ENCODE measurements around the gene RPL21. TPM values are rescaled to one million over a fixed set of nuclear protein-coding genes. Genes with fewer than 3 reads are reported as not detected.
A peak's percentile ranks its signal among the peaks of the same experiment; 100 is the strongest.
"Not testable (repeated sequence)": the region's sequence is repeated elsewhere in the genome, so short reads cannot be mapped to it uniquely, and the experiment has no call there.

Gene RPL21
- 570 TPM for total RNA-seq

DNA sequence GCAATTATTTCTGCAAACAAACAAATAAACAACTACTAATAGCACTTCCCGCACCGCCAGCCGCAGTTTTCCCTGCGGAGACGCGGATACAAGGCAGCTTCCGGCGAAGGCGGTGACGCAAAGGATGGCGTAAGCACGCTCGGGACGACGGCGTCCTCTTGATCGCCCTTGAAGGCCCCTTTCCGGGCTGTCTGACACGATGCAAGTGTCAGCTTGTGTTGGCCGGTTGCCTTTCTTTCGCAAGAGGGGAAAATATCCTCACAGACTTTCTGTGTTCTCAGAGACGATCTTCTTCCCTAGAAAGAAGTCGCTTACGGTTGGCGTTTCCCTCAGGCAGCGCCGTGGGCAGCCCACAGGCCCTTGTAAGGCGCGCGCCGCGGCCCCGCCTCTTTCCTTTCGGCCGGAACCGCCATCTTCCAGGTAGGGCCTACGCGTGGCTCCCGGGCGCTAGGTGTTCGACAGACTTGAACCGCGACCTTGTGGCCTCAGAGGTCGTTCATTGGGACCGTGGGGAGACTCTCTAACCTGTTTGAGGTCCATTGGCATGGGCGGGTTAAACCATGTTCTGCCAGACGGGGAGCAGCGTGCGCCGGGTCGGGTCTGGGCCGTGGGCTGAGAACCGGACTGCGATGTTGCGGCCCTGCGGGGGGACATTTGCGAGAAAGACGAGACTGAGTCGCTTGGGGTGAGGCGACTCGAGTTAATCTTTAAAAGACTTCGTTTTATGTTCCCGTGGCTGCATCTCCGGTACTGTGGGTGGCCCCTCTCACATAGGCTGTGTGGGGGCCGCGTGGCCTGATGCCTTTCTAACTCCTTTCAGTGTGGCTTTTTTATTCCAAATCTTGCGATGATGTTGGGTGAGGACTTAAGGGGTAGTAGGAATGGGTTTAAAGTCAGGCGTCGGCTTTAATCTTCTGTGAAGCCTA lies at the start of gene RPL21:
TSS of gene RPL21 (plus strand) at position 393 of the 926 bp plus-strand sequence. CDS start 2,219 bp downstream, outside the sequence.
- peak; percentile 95 to 96 (median 96) for DNase-seq (ENCODE audit: low read depth in 2 of 3, low spot score in 2 of 3)

DNA sequence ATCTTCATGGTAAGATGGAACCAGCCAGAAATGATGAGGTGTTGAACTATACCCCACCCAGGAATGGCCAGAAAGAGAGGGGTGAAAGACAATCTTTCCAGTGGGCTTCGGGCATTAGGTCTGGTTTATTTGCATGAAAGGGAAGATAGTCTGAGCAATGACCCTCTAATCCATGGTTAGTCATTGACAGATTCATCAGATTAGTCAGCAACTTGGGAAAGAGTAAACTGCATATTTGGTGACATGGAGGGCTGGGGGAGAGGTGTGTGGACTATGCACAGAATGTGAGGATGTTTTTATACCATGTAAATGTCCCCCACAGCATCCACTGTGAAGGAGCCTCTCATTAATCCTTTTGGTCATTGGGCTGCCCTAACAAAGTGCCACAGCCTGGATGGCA lies 49.7 kb upstream of the RPL21 start:
- DNase-seq (ENCODE audit: low read depth in 2 of 3, low spot score in 2 of 3) = no peak

DNA sequence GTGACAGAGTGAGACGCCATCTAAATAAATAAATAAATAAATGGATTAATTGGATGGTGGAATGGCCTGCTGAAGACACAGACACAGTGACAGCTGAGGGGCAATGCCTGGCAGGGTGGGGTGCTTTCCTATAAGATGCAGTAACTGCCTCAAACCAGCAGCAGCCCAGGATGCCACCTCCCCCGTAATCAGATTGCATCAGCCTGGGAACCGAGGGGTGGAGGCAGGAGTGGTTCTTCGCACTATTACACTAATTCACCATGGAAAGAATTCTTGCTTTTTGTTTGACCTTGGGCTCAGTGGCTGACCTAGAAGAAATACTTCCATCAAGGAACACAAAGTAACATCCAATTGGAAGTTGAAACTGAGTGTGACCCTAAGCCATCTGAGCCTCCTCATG lies 48.2 kb upstream of the RPL21 start:
- no peak for DNase-seq (ENCODE audit: low read depth in 2 of 3, low spot score in 2 of 3)

- peak in 1 of 3 donors; percentile 41 for DNase-seq (ENCODE audit: low read depth in 2 of 3, low spot score in 2 of 3)
Measured at GRCh38 chr13:27203854-27204253, 47.5 kb upstream of the RPL21 start.

GRCh38 chr13:27208514-27208913 lies 42.8 kb upstream of the RPL21 start:
- no peak for DNase-seq (ENCODE audit: low read depth in 2 of 3, low spot score in 2 of 3)

DNA sequence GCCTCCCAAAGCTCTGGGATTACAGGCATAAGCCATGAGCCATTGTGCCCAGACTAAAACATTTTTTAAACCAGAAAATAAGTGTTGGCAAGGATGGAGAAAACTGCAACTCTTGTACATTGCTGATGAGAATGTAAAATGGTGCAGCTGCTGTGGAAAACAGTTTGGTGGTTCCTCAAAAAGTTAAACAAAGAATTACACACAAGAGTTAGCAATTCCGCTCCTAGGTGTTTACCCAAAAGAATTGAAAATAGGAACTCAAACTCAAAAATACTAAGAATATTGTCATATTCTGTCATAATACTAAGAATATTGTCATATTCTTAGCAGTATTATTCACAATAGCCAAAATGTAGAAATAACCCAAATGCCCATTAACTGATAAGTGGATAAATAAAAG lies 40.1 kb upstream of the RPL21 start:
- DNase-seq (ENCODE audit: low read depth in 2 of 3, low spot score in 2 of 3) = no peak

- no peak for DNase-seq (ENCODE audit: low read depth in 2 of 3, low spot score in 2 of 3)
Measured at GRCh38 chr13:27211771-27212364, 39.5 kb upstream of the RPL21 start.

DNA sequence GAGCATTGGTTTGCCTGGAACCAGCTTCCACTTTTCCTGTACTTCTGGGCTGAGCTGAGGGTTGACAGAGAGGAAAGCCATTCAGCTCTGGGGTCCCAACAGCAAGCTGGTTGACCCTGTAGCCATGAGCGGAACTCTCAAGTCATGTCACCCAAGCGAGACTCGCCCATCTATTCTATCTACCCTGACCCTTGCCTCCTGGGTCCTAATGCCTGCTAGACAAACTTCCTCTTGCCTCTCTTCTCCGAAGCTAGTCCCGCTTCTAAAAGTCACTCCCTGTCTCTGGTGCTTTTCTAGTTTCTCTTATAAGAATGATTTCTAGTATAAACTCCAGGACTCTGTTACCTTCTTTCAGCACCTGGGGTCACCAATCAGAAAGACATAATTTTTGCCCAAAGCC lies 38.0 kb upstream of the RPL21 start:
- DNase-seq (ENCODE audit: low read depth in 2 of 3, low spot score in 2 of 3) = not testable (repeated sequence)

DNA sequence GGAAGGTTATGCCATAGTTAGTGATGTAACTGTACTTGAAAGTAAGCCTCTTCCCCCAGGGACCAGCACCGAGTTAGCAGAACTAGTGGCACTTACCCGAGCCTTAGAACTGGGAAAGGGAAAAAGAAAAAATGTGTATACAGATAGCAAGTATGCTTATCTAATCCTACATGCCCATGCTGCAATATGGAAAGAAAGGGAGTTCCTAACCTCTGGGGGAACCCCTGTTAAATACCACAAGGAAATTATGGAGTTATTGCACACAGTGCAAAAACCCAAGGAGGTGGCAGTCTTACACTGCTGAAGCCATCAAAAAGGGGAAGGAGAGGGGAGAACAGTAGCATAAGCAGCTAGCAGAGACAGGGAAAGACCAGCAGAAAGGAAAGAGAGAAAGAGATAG lies 33.6 kb upstream of the RPL21 start:
- DNase-seq (ENCODE audit: low read depth in 2 of 3, low spot score in 2 of 3) = not testable (repeated sequence)

DNA sequence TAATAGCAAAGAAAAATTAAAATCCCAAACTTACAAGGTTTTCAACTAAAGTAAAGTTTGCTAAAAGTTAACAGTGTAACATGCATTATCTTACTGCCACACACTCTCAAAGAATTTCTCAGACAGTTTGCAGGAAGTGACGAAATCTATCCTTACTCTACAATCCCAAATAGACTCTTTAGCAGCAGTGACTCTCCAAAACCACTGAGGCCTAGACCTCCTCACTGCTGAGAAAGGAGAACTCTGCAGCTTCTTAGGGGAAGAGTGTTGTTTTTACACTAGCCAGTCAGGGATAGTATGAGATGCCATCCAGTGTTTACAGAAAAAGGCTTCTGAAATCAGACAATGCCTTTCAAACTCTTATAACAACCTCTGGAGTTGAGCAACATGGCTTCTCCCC lies 32.5 kb upstream of the RPL21 start:
- DNase-seq (ENCODE audit: low read depth in 2 of 3, low spot score in 2 of 3) = peak in 1 of 3 donors; percentile 1

GRCh38 chr13:27219611-27220010 lies 31.7 kb upstream of the RPL21 start:
- DNase-seq (ENCODE audit: low read depth in 2 of 3, low spot score in 2 of 3) = no peak

DNA sequence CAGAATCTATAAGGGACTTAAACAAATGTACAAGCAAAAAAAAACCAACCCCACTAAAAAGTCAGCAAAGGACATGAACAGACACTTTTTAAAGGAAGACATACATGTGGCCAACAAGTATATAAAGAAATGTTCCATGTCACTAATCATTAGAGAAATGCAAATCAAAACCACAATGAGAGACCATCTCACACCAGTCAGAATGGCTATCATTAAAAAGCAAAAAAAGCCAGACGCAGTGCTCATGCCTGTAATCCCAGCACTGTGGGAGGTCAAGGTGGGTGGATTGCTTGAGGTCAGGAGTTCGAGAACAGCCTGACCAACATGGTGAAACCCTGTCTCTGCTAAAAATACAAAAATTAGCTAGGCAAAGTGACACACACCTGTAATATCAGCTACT lies 29.3 kb upstream of the RPL21 start:
- not testable (repeated sequence) for DNase-seq (ENCODE audit: low read depth in 2 of 3, low spot score in 2 of 3)

- no peak for DNase-seq (ENCODE audit: low read depth in 2 of 3, low spot score in 2 of 3)
Measured at GRCh38 chr13:27226991-27227390, 24.4 kb upstream of the RPL21 start.

GRCh38 chr13:27228131-27228530 lies 23.2 kb upstream of the RPL21 start:
- DNase-seq (ENCODE audit: low read depth in 2 of 3, low spot score in 2 of 3) = no peak

GRCh38 chr13:27229642-27230041 lies 21.7 kb upstream of the RPL21 start:
- no peak for DNase-seq (ENCODE audit: low read depth in 2 of 3, low spot score in 2 of 3)

DNA sequence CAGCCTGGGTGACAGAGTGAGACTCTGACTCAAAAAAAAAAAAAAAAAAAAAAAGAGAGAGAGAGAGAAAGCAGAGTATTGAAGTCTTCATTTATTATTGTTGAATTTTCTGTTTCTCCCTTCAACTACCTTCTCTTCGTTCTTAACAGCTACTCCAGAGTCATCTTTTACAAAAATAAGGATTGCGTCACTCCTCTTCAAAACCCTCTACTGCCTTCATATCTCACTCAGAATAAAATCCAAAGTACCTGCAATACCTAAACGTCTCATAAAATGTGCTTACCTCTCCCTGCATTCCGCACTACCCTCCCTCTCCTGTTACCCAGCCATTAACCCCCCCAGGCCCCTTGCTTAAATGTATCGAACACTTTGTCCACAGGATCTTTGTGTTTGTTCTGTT lies 17.4 kb upstream of the RPL21 start:
- DNase-seq (ENCODE audit: low read depth in 2 of 3, low spot score in 2 of 3) = no peak

GRCh38 chr13:27236478-27236877 lies 14.9 kb upstream of the RPL21 start:
- no peak for DNase-seq (ENCODE audit: low read depth in 2 of 3, low spot score in 2 of 3)

GRCh38 chr13:27242702-27243101 lies 8.7 kb upstream of the RPL21 start:
- DNase-seq (ENCODE audit: low read depth in 2 of 3, low spot score in 2 of 3) = no peak

DNA sequence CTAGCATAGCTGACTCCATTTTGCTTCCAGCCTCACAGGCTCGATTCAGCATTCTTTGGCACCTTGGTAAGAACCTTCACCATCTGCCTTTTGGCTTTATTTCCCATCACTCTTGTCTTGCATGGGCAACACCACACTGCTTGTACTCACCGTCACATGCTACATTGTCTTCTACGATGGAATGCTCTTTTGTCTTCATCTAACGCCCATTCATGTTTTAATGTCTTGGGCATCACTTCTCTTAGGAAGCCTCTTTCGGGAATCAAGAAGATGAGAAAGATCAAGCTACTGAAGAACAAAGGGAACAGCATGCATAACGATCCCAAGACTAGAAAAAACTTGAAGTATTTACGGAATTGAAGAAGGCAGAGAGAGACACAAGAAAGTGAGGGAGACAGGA lies 5.7 kb upstream of the RPL21 start:
- DNase-seq (ENCODE audit: low read depth in 2 of 3, low spot score in 2 of 3) = no peak

GRCh38 chr13:27250833-27251165 lies 559 bp upstream of the RPL21 start:
- no peak for DNase-seq (ENCODE audit: low read depth in 2 of 3, low spot score in 2 of 3)

DNA sequence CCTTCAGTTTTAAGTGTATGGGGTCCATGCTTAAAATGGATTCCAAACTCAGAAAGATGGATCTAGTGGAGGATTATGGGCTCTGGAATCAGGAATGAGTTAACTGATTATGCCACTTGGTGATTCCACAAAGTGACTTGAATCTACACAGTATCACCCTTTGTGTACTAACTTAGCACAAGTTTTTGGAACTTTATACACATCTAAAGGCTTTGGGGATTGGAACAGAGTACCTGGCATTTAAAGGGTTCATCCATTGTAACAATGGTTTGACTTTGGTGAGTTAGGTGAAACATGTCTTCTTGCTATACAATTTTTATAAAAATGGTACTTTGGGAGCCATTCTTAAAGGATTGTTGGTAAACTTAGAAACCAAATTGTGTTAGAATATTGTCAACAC lies 1.1 kb downstream of the RPL21 start:
- DNase-seq (ENCODE audit: low read depth in 2 of 3, low spot score in 2 of 3) = no peak

GRCh38 chr13:27257233-27257568 lies 5.8 kb downstream of the RPL21 start:
- DNase-seq (ENCODE audit: low read depth in 2 of 3, low spot score in 2 of 3) = no peak

All from hematopoietic multipotent progenitor cell (in vitro differentiated cells).